OCI-LY7 (cell line): ENCODE results near the gene TSPAN5.
"Not testable (repeated sequence)": the region's sequence is repeated elsewhere in the genome, so short reads cannot be mapped to it uniquely, and the experiment has no call there.

ENCODE experiments used
- EZH2phosphoT487 ChIP-seq: fragments of 200-600 bp; sonication (generic); IDR thresholded peaks from 2 replicates; pipeline ENCODE4 v1.6.1; 2018; ENCODE audit warnings: low read depth, borderline replicate concordance, mild to moderate bottlenecking, mixed run types, antibody characterized with exemption, low read length, moderate library complexity, mixed read lengths
- TF ChIP-seq, protein P1 (sequence below): fragments of 200-600 bp; sonication (generic); conservative IDR thresholded peaks from 2 replicates; pipeline ENCODE4 v1.5.1; 2014; ENCODE audit warnings: mild to moderate bottlenecking, antibody characterized with exemption, low read length, moderate library complexity, mixed read lengths

DNA sequence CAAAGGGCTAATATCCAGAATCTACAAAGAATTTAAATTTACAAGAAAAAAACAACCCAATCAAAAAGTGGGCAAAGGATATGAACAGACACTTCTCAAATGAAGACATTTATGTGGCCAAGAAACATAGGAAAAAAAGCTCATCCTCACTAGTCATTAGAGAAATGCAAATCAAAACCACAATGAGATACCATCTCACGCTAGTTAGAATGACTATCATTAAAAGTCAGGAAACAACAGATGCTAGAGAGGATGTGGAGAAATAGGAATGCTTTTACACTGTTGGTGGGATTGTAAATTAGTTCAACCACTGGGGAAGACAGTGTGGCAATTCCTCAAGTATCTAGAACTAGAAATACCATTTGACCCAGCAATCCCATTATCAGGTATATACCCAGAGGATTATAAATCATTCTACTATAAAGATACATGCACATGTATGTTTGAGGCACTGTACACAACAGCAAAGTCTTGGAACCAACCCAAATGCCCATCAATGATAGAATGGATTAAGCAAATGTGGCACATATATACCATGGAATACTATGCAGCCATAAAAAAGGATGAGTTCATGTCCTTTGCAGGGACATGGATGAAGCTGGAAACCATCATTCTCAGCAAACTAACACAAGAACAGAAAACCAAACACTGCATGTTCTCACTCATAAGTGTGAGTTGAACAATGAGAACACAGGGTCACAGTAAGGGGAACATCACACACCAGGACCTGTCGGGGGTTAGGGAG is 197.1 kb downstream of the TSPAN5 start:
- TF ChIP-seq, protein P1, sequence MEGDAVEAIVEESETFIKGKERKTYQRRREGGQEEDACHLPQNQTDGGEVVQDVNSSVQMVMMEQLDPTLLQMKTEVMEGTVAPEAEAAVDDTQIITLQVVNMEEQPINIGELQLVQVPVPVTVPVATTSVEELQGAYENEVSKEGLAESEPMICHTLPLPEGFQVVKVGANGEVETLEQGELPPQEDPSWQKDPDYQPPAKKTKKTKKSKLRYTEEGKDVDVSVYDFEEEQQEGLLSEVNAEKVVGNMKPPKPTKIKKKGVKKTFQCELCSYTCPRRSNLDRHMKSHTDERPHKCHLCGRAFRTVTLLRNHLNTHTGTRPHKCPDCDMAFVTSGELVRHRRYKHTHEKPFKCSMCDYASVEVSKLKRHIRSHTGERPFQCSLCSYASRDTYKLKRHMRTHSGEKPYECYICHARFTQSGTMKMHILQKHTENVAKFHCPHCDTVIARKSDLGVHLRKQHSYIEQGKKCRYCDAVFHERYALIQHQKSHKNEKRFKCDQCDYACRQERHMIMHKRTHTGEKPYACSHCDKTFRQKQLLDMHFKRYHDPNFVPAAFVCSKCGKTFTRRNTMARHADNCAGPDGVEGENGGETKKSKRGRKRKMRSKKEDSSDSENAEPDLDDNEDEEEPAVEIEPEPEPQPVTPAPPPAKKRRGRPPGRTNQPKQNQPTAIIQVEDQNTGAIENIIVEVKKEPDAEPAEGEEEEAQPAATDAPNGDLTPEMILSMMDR, result not testable (repeated sequence)
- not testable (repeated sequence) for TF ChIP-seq EZH2phosphoT487
